ENCODE data around the gene ABCC4. TPM values are rescaled to one million over a fixed set of nuclear protein-coding genes. Genes with fewer than 3 reads are reported as not detected.

ABCC4 gene
- total and polyA plus RNA-seq, 2 donors from 2014 or later, result 11.3 to 52.4 TPM

DNA sequence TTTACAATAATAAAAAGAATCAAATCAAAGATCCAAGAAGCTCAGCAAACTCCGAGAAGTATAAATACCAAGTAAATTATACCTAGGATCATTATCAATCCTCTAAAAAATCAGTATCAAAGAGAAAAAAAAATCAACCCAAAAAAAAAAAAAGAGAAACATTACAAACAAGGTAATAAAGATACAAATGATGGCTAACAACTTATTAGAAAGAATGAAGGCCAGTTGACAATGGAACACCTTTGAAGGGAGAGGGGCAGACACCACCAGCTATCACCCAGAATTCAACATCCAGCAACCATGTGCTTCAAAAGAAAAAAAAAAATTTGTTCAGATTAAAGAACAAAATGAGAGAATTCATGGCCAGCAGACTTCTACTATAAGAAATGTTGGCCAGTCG is 77.2 kb downstream of the ABCC4 start:
- no peaks in the 10 kb centered on the region for H3K36me3 ChIP-seq (ENCODE audit: control insufficient read depth in 2 of 3, insufficient read depth in 3 of 3, low read length in 3 of 3)
- no peak overlapping the region for H3K27ac ChIP-seq (ENCODE audit: low read depth in 2 of 2, low read length in 2 of 2)
- no peak overlapping the region for H3K9ac ChIP-seq (ENCODE audit: low read length in 3 of 3)
- no peaks in the 10 kb centered on the region for H3K9me3 ChIP-seq (ENCODE audit: control insufficient read depth in 2 of 3, insufficient read depth in 1 of 3, low read length in 3 of 3)
- peaks cover 0 to 3% (median 0%) of the 10 kb centered on the region in 3 donors for H3K4me1 ChIP-seq (ENCODE audit: control insufficient read depth in 2 of 3, insufficient read depth in 2 of 3, low read depth in 1 of 3, low read length in 3 of 3)
- no peak overlapping the region for H3K4me3 ChIP-seq (ENCODE audit: low read length in 3 of 3)
- DNase-seq (no peak), FAIRE-seq (no peak)
- intact Hi-C loops (cut with DNase I), result no loop called here
- no peaks in the 10 kb centered on the region for H3K27me3 ChIP-seq (ENCODE audit: control insufficient read depth, insufficient read depth, low read length)
- TF ChIP-seq, protein P1, sequence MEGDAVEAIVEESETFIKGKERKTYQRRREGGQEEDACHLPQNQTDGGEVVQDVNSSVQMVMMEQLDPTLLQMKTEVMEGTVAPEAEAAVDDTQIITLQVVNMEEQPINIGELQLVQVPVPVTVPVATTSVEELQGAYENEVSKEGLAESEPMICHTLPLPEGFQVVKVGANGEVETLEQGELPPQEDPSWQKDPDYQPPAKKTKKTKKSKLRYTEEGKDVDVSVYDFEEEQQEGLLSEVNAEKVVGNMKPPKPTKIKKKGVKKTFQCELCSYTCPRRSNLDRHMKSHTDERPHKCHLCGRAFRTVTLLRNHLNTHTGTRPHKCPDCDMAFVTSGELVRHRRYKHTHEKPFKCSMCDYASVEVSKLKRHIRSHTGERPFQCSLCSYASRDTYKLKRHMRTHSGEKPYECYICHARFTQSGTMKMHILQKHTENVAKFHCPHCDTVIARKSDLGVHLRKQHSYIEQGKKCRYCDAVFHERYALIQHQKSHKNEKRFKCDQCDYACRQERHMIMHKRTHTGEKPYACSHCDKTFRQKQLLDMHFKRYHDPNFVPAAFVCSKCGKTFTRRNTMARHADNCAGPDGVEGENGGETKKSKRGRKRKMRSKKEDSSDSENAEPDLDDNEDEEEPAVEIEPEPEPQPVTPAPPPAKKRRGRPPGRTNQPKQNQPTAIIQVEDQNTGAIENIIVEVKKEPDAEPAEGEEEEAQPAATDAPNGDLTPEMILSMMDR (IDR thresholded peaks at IDR 0.05; ENCODE audit: borderline replicate concordance, extremely low read depth, insufficient read depth), result no peak

DNA sequence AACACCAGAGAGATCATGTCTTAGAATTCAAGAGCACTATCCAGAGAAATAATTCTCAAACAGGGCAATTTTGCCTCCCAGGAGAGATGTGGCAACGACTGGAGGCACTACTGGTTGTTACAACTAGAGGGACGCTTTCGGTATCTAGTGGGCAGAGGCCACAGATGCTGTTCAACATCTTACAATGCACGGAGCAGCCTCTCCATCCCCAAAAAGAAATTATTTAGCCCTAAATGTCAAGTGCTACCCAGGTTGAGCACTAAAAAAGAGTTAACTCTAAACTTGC is 78.6 kb downstream of the ABCC4 start:
- peaks cover 0 to 3% (median 0%) of the 10 kb centered on the region in 3 donors for H3K4me1 ChIP-seq (ENCODE audit: control insufficient read depth in 2 of 3, insufficient read depth in 2 of 3, low read depth in 1 of 3, low read length in 3 of 3)
- H3K27me3 ChIP-seq (ENCODE audit: control insufficient read depth, insufficient read depth, low read length), result no peaks in the 10 kb centered on the region
- intact Hi-C loops (cut with DNase I), result no loop called here
- H3K9ac ChIP-seq (ENCODE audit: low read length in 3 of 3), result no peak overlapping the region
- no peaks in the 10 kb centered on the region for H3K9me3 ChIP-seq (ENCODE audit: control insufficient read depth in 2 of 3, insufficient read depth in 1 of 3, low read length in 3 of 3)
- FAIRE-seq (no peak), DNase-seq (no peak)
- TF ChIP-seq, protein P1 (IDR thresholded peaks at IDR 0.05; ENCODE audit: borderline replicate concordance, extremely low read depth, insufficient read depth), result no peak
- no peak overlapping the region for H3K27ac ChIP-seq (ENCODE audit: low read depth in 2 of 2, low read length in 2 of 2)
- no peak overlapping the region for H3K4me3 ChIP-seq (ENCODE audit: low read length in 3 of 3)
- H3K36me3 ChIP-seq (ENCODE audit: control insufficient read depth in 2 of 3, insufficient read depth in 3 of 3, low read length in 3 of 3), result no peaks in the 10 kb centered on the region

DNA sequence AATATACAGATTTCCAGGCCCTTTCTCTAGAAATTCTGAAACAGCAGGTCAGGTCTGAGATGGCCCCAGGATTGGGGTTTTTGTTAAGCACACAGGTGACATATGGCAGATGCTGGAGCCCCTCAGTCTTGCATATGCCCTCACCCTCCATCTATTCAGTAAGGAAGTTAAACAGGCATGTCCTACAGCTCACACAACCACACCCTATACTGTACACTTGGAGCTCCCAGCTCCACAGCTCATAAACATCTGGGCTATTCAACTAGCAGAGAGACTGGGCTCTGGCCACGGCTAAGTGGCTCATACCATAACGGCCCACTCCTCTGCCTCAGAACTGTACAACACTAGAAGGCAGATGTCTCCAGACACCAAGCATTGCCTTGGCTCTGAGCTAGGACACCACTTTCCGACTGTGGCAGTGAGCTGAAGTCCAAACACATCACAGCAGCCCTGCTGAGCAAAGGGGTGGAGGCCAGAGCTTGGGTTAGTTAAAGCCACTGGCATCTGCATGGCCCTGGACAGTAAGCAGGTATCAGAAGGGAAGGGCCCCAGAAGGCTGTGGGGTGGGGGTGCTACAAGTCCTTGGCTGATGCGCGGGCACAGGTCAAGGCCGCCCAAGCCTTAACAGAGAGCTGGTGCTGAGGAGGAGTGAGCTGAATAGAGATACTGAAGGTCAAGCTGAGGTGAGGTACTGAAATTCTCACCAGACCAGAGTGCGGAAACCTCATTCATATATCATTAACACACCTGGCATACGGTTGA is 79.1 kb downstream of the ABCC4 start:
- no peaks in the 10 kb centered on the region for H3K9me3 ChIP-seq (ENCODE audit: control insufficient read depth in 2 of 3, insufficient read depth in 1 of 3, low read length in 3 of 3)
- H3K27me3 ChIP-seq (ENCODE audit: control insufficient read depth, insufficient read depth, low read length), result no peaks in the 10 kb centered on the region
- intact Hi-C loops (cut with DNase I), result no loop called here
- H3K27ac ChIP-seq (ENCODE audit: low read depth in 2 of 2, low read length in 2 of 2), result no peak overlapping the region
- DNase-seq (no peak), FAIRE-seq (no peak)
- H3K4me3 ChIP-seq (ENCODE audit: low read length in 3 of 3), result no peak overlapping the region
- no peaks in the 10 kb centered on the region for H3K36me3 ChIP-seq (ENCODE audit: control insufficient read depth in 2 of 3, insufficient read depth in 3 of 3, low read length in 3 of 3)
- TF ChIP-seq, protein P1 (IDR thresholded peaks at IDR 0.05; ENCODE audit: borderline replicate concordance, extremely low read depth, insufficient read depth), result no peak
- H3K9ac ChIP-seq (ENCODE audit: low read length in 3 of 3), result no peak overlapping the region
- peaks cover 0 to 3% (median 0%) of the 10 kb centered on the region in 3 donors for H3K4me1 ChIP-seq (ENCODE audit: control insufficient read depth in 2 of 3, insufficient read depth in 2 of 3, low read depth in 1 of 3, low read length in 3 of 3)

DNA sequence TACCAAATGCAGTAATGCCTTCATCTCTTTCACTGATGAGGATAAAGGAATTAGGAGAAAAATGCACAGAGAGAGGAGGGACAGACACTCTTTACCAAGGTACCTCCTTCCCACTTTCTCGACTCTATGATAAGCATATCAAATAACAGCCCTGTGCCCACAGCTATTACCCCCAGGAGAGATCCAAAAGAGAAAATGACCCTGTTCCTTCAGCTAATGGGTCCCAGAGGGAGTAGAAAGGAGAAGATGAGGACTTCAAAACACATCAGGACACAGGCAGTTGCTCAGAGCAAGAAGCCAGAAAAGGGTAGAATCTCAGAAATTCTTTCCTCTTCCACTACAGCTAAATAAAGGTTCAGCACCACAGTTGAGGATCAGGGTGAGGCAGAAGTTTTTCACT is 80.6 kb downstream of the ABCC4 start:
- H3K4me1 ChIP-seq (ENCODE audit: control insufficient read depth in 2 of 3, insufficient read depth in 2 of 3, low read depth in 1 of 3, low read length in 3 of 3), result no peaks in the 10 kb centered on the region
- no peak overlapping the region for H3K27ac ChIP-seq (ENCODE audit: low read depth in 2 of 2, low read length in 2 of 2)
- no peaks in the 10 kb centered on the region for H3K36me3 ChIP-seq (ENCODE audit: control insufficient read depth in 2 of 3, insufficient read depth in 3 of 3, low read length in 3 of 3)
- no peak overlapping the region for H3K9ac ChIP-seq (ENCODE audit: low read length in 3 of 3)
- DNase-seq, result no peak
- H3K4me3 ChIP-seq (ENCODE audit: low read length in 3 of 3), result no peak overlapping the region
- no peak for FAIRE-seq
- no peaks in the 10 kb centered on the region for H3K9me3 ChIP-seq (ENCODE audit: control insufficient read depth in 2 of 3, insufficient read depth in 1 of 3, low read length in 3 of 3)
- TF ChIP-seq, protein P1 (IDR thresholded peaks at IDR 0.05; ENCODE audit: borderline replicate concordance, extremely low read depth, insufficient read depth), result no peak
- H3K27me3 ChIP-seq (ENCODE audit: control insufficient read depth, insufficient read depth, low read length), result no peaks in the 10 kb centered on the region
- intact Hi-C loops (cut with DNase I), result no loop called here

All from kidney (tissue), 14 donors.